Neural cell (in vitro differentiated cells): ENCODE data around the gene SMPD3. TPM values are rescaled to one million over a fixed set of nuclear protein-coding genes. Genes with fewer than 3 reads are reported as not detected.

Source experiments
- H2AFZ ChIP-seq: fragments of 200-600, 300-800 bp; sonication (generic), shearing (Covaris generic); 2 replicates; pipeline ENCODE4 v1.6.0; 2014; ENCODE audit warnings: low read depth, mild to moderate bottlenecking, antibody characterized with exemption, low read length, moderate library complexity
- H3F3A ChIP-seq: fragments of 200-600 bp; shearing (Covaris generic); 2 replicates; pipeline ENCODE4 v1.6.1; 2016; ENCODE audit warnings: mild to moderate bottlenecking, moderate library complexity, mixed read lengths, antibody characterized with exemption, low read length; ENCODE audit not compliant: insufficient read depth, poor library complexity, severe bottlenecking
- H3K27ac ChIP-seq: fragments of 200-600, 300-800 bp; sonication (generic), shearing (Covaris generic); 2 replicates; pipeline ENCODE4 v1.5.1; 2014; ENCODE audit warnings: mild to moderate bottlenecking, low read length, moderate library complexity
- H3K27me3 ChIP-seq: fragments of 300-800, 200-600 bp; sonication (generic), shearing (Covaris generic); 2 replicates; pipeline ENCODE4 v1.6.0; 2014; ENCODE audit warnings: mild to moderate bottlenecking, low read depth, low read length, moderate library complexity; ENCODE audit not compliant: insufficient read depth
- H3K36me3 ChIP-seq: fragments of 300-800, 200-600 bp; sonication (generic), shearing (Covaris generic); 2 replicates; pipeline ENCODE4 v1.5.1; 2014; ENCODE audit warnings: mild to moderate bottlenecking, antibody characterized with exemption, low read length, moderate library complexity; ENCODE audit not compliant: insufficient read depth
- H3K4me2 ChIP-seq: fragments of 300-800, 200-600 bp; sonication (generic), shearing (Covaris generic); 2 replicates; pipeline ENCODE4 v1.6.0; 2014; ENCODE audit warnings: mild to moderate bottlenecking, low read length
- H3K4me3 ChIP-seq: fragments of 300-800, 200-600 bp; sonication (generic), shearing (Covaris generic); 2 replicates; pipeline ENCODE4 v1.5.1; 2014; ENCODE audit warnings: mild to moderate bottlenecking, low read length, moderate library complexity
- H3K79me2 ChIP-seq: fragments of 200-600 bp; shearing (Covaris generic); replicated peaks from 2 replicates; pipeline ENCODE4 v1.6.0; 2014; ENCODE audit warnings: mild to moderate bottlenecking, low read length, moderate library complexity; ENCODE audit not compliant: insufficient read depth
- H3K9ac ChIP-seq: fragments of 300-800, 200-600 bp; sonication (generic), shearing (Covaris generic); 2 replicates; pipeline ENCODE4 v1.6.1; 2016; ENCODE audit warnings: mild to moderate bottlenecking, low read length, mixed read lengths
- H3K9me2 ChIP-seq: fragments of 200-600 bp; shearing (Covaris generic); 2 replicates; pipeline ENCODE4 v1.6.1; 2016; ENCODE audit warnings: mild to moderate bottlenecking, low read length, mixed read lengths; ENCODE audit not compliant: insufficient read depth
- H3K9me3 ChIP-seq: fragments of 200-600, 300-800 bp; sonication (generic), shearing (Covaris generic); 2 replicates; pipeline ENCODE4 v1.6.1; 2016; ENCODE audit warnings: mild to moderate bottlenecking, mixed run types, low read length, moderate library complexity, mixed read lengths
- H4K20me1 ChIP-seq: fragments of 200-600 bp; shearing (Covaris generic); 2 replicates; pipeline ENCODE4 v1.6.1; 2016; ENCODE audit warnings: mild to moderate bottlenecking, mixed run types; ENCODE audit not compliant: insufficient read depth
- CTCF ChIP-seq: fragments of 450-650 bp; IDR thresholded peaks from 2 replicates; pipeline ENCODE4 v1.5.1; 2014; ENCODE audit warnings: antibody characterized with exemption, mild to moderate bottlenecking, moderate library complexity; ENCODE audit not compliant: poor library complexity, severe bottlenecking
- EP300 ChIP-seq: fragments of 450-650 bp; conservative IDR thresholded peaks from 2 replicates; pipeline ENCODE4 v1.6.1; 2014; ENCODE audit warnings: antibody characterized with exemption, mild to moderate bottlenecking, moderate library complexity; ENCODE audit not compliant: poor library complexity, severe bottlenecking
- EZH2 ChIP-seq: fragments of 200-600, 300-800 bp; shearing (Covaris generic), sonication (generic); IDR thresholded peaks from 2 replicates; pipeline ENCODE4 v1.6.1; 2014; ENCODE audit warnings: antibody characterized with exemption, low read length, borderline replicate concordance, mild to moderate bottlenecking; ENCODE audit not compliant: insufficient read depth, poor library complexity, severe bottlenecking
- MXI1 ChIP-seq: fragments of 450-650 bp; conservative IDR thresholded peaks from 2 replicates; pipeline ENCODE4 v1.6.1; 2014; ENCODE audit warnings: antibody characterized with exemption, mild to moderate bottlenecking; ENCODE audit not compliant: poor library complexity, severe bottlenecking
- POLR2AphosphoS5 ChIP-seq: IDR thresholded peaks from 2 replicates; pipeline ENCODE4 v1.6.1; 2012
- RAD21 ChIP-seq: fragments of 450-650 bp; conservative IDR thresholded peaks from 2 replicates; pipeline ENCODE4 v1.6.1; 2014; ENCODE audit warnings: antibody characterized with exemption, mild to moderate bottlenecking, moderate library complexity
- REST ChIP-seq: IDR thresholded peaks from 2 replicates; pipeline ENCODE4 v1.6.1; 2012; ENCODE audit warnings: borderline replicate concordance
- SMC3 ChIP-seq: fragments of 450-650 bp; conservative IDR thresholded peaks from 2 replicates; pipeline ENCODE4 v1.6.1; 2014; ENCODE audit warnings: antibody characterized with exemption, mild to moderate bottlenecking, moderate library complexity; ENCODE audit not compliant: poor library complexity
- TAF1 ChIP-seq: IDR thresholded peaks from 2 replicates; pipeline ENCODE4 v1.6.1; 2012; ENCODE audit warnings: low read depth
- polyA plus RNA-seq: library from polyadenylated mRNA; depleted of rRNA; stranded (reverse); fragments of >200 nt; gene quantifications from 2 replicates; pipeline ENCODE4 v1.2.3, GENCODE V29; 2014

SMPD3 gene
- polyA plus RNA-seq, 1 donor from 2014 or later: 42.7 TPM

- Histone ChIP-seq H3K27me3 (no peaks in the 10 kb centered on the region), H3K27ac (no peak overlapping the region), H3F3A (no peaks in the 10 kb centered on the region), H3K79me2 (no peaks in the 10 kb centered on the region), H3K9ac (no peak overlapping the region), H3K36me3 (no peaks in the 10 kb centered on the region), H3K4me3 (no peak overlapping the region), H4K20me1 (no peaks in the 10 kb centered on the region), H2AFZ (no peak overlapping the region), H3K9me2 (no peaks in the 10 kb centered on the region), H3K9me3 (no peaks in the 10 kb centered on the region), H3K4me2 (no peak overlapping the region)
- TF ChIP-seq TAF1 (no peak), POLR2AphosphoS5 (no peak), REST (no peak), RAD21 (no peak), EZH2 (no peak), EP300 (no peak), SMC3 (no peak), CTCF (no peak), MXI1 (no peak)
These were observed 67.5 kb downstream of the SMPD3 start for GRCh38 chr16:68380676-68381362.

- Histone ChIP-seq H3K36me3 (no peaks in the 10 kb centered on the region), H3F3A (no peaks in the 10 kb centered on the region), H3K9me3 (no peaks in the 10 kb centered on the region), H3K27me3 (no peaks in the 10 kb centered on the region), H3K4me2 (no peak overlapping the region), H3K79me2 (no peaks in the 10 kb centered on the region), H3K9ac (no peak overlapping the region), H3K9me2 (no peaks in the 10 kb centered on the region), H2AFZ (no peak overlapping the region), H3K27ac (no peak overlapping the region), H4K20me1 (no peaks in the 10 kb centered on the region), H3K4me3 (no peak overlapping the region)
- TF ChIP-seq POLR2AphosphoS5 (no peak), SMC3 (no peak), EP300 (no peak), CTCF (no peak), MXI1 (no peak), REST (no peak), TAF1 (no peak), EZH2 (no peak), RAD21 (no peak)
These were observed 68.0 kb downstream of the SMPD3 start for GRCh38 chr16:68380348-68380670.
